OCI-LY7 (cell line): ENCODE results near the gene R3HDM4. TPM values are rescaled to one million over a fixed set of nuclear protein-coding genes. Genes with fewer than 3 reads are reported as not detected.
"Not testable (repeated sequence)": the region's sequence is repeated elsewhere in the genome, so short reads cannot be mapped to it uniquely, and the experiment has no call there.

Experiments
- BruUV-seq: library from RNA; stranded (reverse); fragments of 400-500 nt; replicated peaks from 2 replicates; lab custom pipeline; 2021; lab: Mats Ljungman, UMichigan
- CTCF ChIA-PET: fragments of 300-600 bp; sonication (Branson Sonifier 250); formaldehyde crosslinking; loops from one replicate; lab custom pipeline; 2022; ENCODE audit warnings: antibody characterized with exemption; ENCODE audit not compliant: unreplicated experiment; lab: Charles Lee
- POLR2A ChIA-PET: fragments of 300-600 bp; sonication (Branson Sonifier 250); formaldehyde crosslinking; loops from one replicate; lab custom pipeline; 2022; ENCODE audit warnings: antibody characterized with exemption; lab: Charles Lee
- DNase-seq: peaks from one replicate; pipeline ENCODE4 v3.0.0-alpha.2; 2015; ENCODE audit warnings: low spot score
- H2AFZ ChIP-seq: fragments of 200-600 bp; sonication (generic), shearing (Covaris generic); 2 replicates; pipeline ENCODE4 v1.6.1; 2014; ENCODE audit warnings: mild to moderate bottlenecking, antibody characterized with exemption, low read length, moderate library complexity
- H3K27ac ChIP-seq: fragments of 200-600 bp; sonication (generic); 2 replicates; pipeline ENCODE4 v1.5.1; 2014; ENCODE audit warnings: mixed run types, low read depth, mild to moderate bottlenecking, moderate library complexity, low read length, inconsistent platforms; ENCODE audit not compliant: poor library complexity, severe bottlenecking
- H3K36me3 ChIP-seq: fragments of 200-600 bp; sonication (generic); 2 replicates; pipeline ENCODE4 v1.6.1; 2014; ENCODE audit warnings: mild to moderate bottlenecking, antibody characterized with exemption, low read length, moderate library complexity, mixed read lengths; ENCODE audit not compliant: insufficient read depth
- H3K4me1 ChIP-seq: fragments of 200-600 bp; sonication (generic); 2 replicates; pipeline ENCODE4 v1.5.1; 2014; ENCODE audit warnings: mild to moderate bottlenecking, low read length; ENCODE audit not compliant: insufficient read depth, poor library complexity, severe bottlenecking
- H3K4me2 ChIP-seq: fragments of 200-600 bp; sonication (generic); 2 replicates; pipeline ENCODE4 v1.6.1; 2014; ENCODE audit warnings: mild to moderate bottlenecking, low read length
- H3K4me3 ChIP-seq: fragments of 200-600 bp; sonication (generic); 2 replicates; pipeline ENCODE4 v1.5.1; 2014; ENCODE audit warnings: mild to moderate bottlenecking, low read depth, low read length; ENCODE audit not compliant: poor library complexity, severe bottlenecking
- H3K79me2 ChIP-seq: fragments of 200-600 bp; sonication (generic); 2 replicates; pipeline ENCODE4 v1.6.1; 2016; ENCODE audit warnings: low read depth, mild to moderate bottlenecking, low read length, moderate library complexity, mixed read lengths; ENCODE audit not compliant: insufficient read depth
- H3K9me2 ChIP-seq: fragments of 200-600 bp; sonication (generic); 2 replicates; pipeline ENCODE4 v1.6.1; 2016; ENCODE audit warnings: mild to moderate bottlenecking, low read length, mixed read lengths; ENCODE audit not compliant: insufficient read depth
- H3K9me3 ChIP-seq: fragments of 200-600 bp; sonication (generic); 2 replicates; pipeline ENCODE4 v1.6.1; 2014; ENCODE audit warnings: mild to moderate bottlenecking, mixed run types, low read length, mixed read lengths
- H4K20me1 ChIP-seq: fragments of 200-600 bp; sonication (generic); 2 replicates; pipeline ENCODE4 v1.6.1; 2014; ENCODE audit warnings: mild to moderate bottlenecking, antibody characterized with exemption, low read length, moderate library complexity, mixed read lengths; ENCODE audit not compliant: insufficient read depth
- CTCF ChIP-seq: fragments of 200-600 bp; sonication (generic); conservative IDR thresholded peaks from 2 replicates; pipeline ENCODE4 v1.5.1; 2014; ENCODE audit warnings: mild to moderate bottlenecking, antibody characterized with exemption, low read length, moderate library complexity, mixed read lengths
- EZH2phosphoT487 ChIP-seq: fragments of 200-600 bp; sonication (generic); IDR thresholded peaks from 2 replicates; pipeline ENCODE4 v1.6.1; 2018; ENCODE audit warnings: low read depth, borderline replicate concordance, mild to moderate bottlenecking, mixed run types, antibody characterized with exemption, low read length, moderate library complexity, mixed read lengths
- intact Hi-C: fragments of 100-400 bp; cut with micrococcal nuclease; formaldehyde crosslinking; loops from one replicate; pipeline ENCODE4 v1.10.0; 2022; ENCODE audit not compliant: unreplicated experiment
- total RNA-seq, 2 experiments: library from RNA; depleted of rRNA in 1 of 2; stranded (reverse); fragments of >200 nt in 1 of 2; shearing (Covaris generic) in 1 of 2; gene quantifications; 2 replicates each; pipeline ENCODE4 v1.2.3, GENCODE V29; 2014 to 2022

The R3HDM4 gene
- total RNA-seq, 2 experiments from 2014 or later: 43.5 to 64.9 TPM

GRCh38 chr19:960601-960938, 47.6 kb upstream of the R3HDM4 start:
- no peak overlapping the region for H3K4me2 ChIP-seq
- POLR2A ChIA-PET: no interaction called here

GRCh38 chr19:960020-960419, 47.0 kb upstream of the R3HDM4 start:
- Histone ChIP-seq H3K9me2 (no peaks in the 10 kb centered on the region), H3K4me2 (no peak overlapping the region), H3K36me3 (peaks cover 2% of the 10 kb centered on the region; the same call in 1 of the 2 replicates), H2AFZ (no peak overlapping the region), H3K9me3 (no peaks in the 10 kb centered on the region), H4K20me1 (no peaks in the 10 kb centered on the region), H3K79me2 (no peaks in the 10 kb centered on the region), H3K4me1 (no peaks in the 10 kb centered on the region), H3K27ac (no peak overlapping the region), H3K4me3 (no peak overlapping the region)
- BruUV-seq: no TSS peak
- intact Hi-C loops: no loop called here
- DNase-seq: no peak
- ChIA-PET POLR2A (no interaction called here), CTCF (no interaction called here)
- TF ChIP-seq EZH2phosphoT487: no peak
- TF ChIP-seq CTCF: no peak

More at GRCh38 chr19:960601-960938, 47.6 kb upstream of the R3HDM4 start:
- H3K9me2 ChIP-seq: no peaks in the 10 kb centered on the region
- CTCF ChIA-PET: no interaction called here
- no peak overlapping the region for H2AFZ ChIP-seq
- TF ChIP-seq CTCF: no peak
- no peak for TF ChIP-seq EZH2phosphoT487
- DNase-seq: no peak
- no peak overlapping the region for H3K27ac ChIP-seq
- no peaks in the 10 kb centered on the region for H3K79me2 ChIP-seq
- H3K4me3 ChIP-seq: no peak overlapping the region
- peaks cover 7% of the 10 kb centered on the region; the same call in 1 of the 2 replicates for H3K36me3 ChIP-seq
- BruUV-seq: no TSS peak
- no peaks in the 10 kb centered on the region for H4K20me1 ChIP-seq
- intact Hi-C loops: no loop called here
- H3K9me3 ChIP-seq: no peaks in the 10 kb centered on the region
- no peaks in the 10 kb centered on the region for H3K4me1 ChIP-seq

- Histone ChIP-seq H4K20me1 (no peaks in the 10 kb centered on the region), H3K79me2 (no peaks in the 10 kb centered on the region), H3K36me3 (no peaks in the 10 kb centered on the region), H3K9me2 (no peaks in the 10 kb centered on the region), H2AFZ (no peak overlapping the region), H3K4me3 (no peak overlapping the region), H3K4me1 (no peaks in the 10 kb centered on the region), H3K9me3 (no peaks in the 10 kb centered on the region), H3K27ac (no peak overlapping the region), H3K4me2 (no peak overlapping the region)
- intact Hi-C loops: no loop called here
- no TSS peak for BruUV-seq
- TF ChIP-seq EZH2phosphoT487 (no peak), CTCF (no peak)
- ChIA-PET CTCF (no interaction called here), POLR2A (no interaction called here)
- no peak for DNase-seq
Observed at GRCh38 chr19:958967-959855, 46.2 kb upstream of the R3HDM4 start.

- H3K79me2 ChIP-seq, H3K9me3 ChIP-seq, H3K27ac ChIP-seq, CTCF ChIA-PET, H3K9me2 ChIP-seq, intact Hi-C loops, H2AFZ ChIP-seq, DNase-seq, H4K20me1 ChIP-seq, H3K36me3 ChIP-seq, POLR2A ChIA-PET, BruUV-seq, H3K4me3 ChIP-seq, H3K4me2 ChIP-seq: not testable (repeated sequence)
- peaks cover 12% of the 10 kb centered on the region for H3K4me1 ChIP-seq
Observed at GRCh38 chr19:957578-957977, 44.6 kb upstream of the R3HDM4 start.
